Measurements from ENCODE around the gene DOCK1.

- no peak for TF ChIP-seq MAX (IDR thresholded peaks at IDR 0.05; ENCODE audit: low read depth, low read length)
- no peak for TF ChIP-seq CTCF (IDR thresholded peaks at IDR 0.05; ENCODE audit: low read depth, low read length)
- no peak for TF ChIP-seq MYC (IDR thresholded peaks at IDR 0.05; ENCODE audit: low read depth, low read length)
Observed at GRCh38 chr10:127039435-127039834, 134.2 kb downstream of the DOCK1 start.

All from NB4 (cell line).